HG02870 (cell line): ENCODE results near the gene GGA1.

Experiments used
- ATAC-seq: cut with Tn5 transposase; IDR thresholded peaks from one replicate; pipeline ENCODE4 v1.9.1; 2021; ENCODE audit warnings: mild to moderate bottlenecking, moderate library complexity; ENCODE audit not compliant: unreplicated experiment

Gene GGA1

GRCh38 chr22:37672920-37673455, 64.4 kb downstream of the GGA1 start:
- no peak for ATAC-seq

DNA sequence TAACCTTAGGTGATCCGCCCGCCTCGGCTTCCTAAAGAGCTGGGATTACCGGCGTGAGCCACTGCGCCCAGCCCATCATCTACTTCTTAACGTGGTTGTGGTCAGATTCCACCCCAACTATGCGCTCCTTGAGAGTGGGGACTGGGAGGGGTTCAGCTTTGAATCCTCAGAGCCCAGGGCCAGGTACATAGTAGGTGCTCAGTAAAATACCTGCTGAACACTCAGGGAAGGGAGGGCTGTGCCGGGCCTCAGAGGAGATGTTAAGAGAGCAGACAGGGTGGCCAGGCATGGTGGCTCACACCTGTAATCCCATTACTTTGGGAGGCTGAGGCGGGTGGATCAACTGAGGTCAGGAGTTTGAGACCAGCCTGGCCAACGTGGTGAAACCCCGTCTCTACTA, 65.6 kb downstream of the GGA1 start:
- ATAC-seq = no peak

DNA sequence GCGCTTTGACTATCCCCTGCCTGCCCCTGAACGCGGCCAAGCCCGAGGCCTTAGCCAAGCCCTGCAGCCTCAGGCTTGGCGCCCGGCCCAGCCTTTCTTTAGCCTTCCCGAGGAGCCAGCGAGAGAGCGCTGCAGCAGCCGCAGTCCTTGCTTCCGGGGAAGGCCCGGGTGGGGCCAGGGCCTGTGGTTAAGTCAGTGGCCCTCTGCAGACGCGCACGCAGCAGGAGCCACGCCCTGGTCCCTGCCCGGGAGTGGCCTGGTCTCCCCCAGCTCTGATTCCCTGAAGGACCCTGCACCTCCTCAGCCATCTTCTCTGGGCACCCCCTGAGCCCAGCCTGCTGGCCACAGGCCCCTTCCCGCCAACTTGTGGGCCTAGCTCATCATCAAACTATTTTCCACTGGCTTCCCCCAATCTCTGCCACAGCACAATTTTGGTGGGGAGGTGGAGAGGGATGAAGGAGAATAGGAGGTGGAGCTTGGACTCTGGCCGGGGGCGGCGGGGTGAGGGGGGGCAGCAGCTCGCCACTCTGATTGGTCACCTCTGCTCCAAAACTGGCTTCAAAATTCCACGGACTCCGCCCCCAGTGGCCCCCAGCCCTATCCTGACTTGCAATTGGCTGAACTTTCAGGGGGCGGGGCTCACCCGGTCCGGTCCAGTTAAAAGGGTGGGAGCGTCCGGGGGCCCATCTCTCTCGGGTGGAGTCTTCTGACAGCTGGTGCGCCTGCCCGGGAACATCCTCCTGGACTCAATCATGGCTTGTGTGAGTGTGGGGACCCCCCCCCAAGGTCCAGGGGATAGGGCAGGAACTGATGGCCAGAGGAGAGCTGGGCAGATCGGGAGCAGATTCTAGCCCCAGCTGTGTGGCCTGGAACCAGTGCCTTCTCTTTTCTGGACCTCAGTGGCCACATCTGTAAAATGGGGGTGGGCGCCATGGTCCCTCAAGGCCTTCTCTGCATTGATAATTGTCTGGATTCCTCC, 66.6 kb downstream of the GGA1 start, which contains the start of gene LGALS1:
Gene LGALS1 (plus strand): TSS at position 686 of the 979 bp plus-strand sequence. CDS start 67 bp downstream, at position 753.
- ATAC-seq = no peak

GRCh38 chr22:37675930-37676735, 67.5 kb downstream of the GGA1 start:
- no peak for ATAC-seq

GRCh38 chr22:37676736-37677492, 68.3 kb downstream of the GGA1 start:
- no peak for ATAC-seq

GRCh38 chr22:37677493-37677974, 68.9 kb downstream of the GGA1 start:
- no peak for ATAC-seq

DNA sequence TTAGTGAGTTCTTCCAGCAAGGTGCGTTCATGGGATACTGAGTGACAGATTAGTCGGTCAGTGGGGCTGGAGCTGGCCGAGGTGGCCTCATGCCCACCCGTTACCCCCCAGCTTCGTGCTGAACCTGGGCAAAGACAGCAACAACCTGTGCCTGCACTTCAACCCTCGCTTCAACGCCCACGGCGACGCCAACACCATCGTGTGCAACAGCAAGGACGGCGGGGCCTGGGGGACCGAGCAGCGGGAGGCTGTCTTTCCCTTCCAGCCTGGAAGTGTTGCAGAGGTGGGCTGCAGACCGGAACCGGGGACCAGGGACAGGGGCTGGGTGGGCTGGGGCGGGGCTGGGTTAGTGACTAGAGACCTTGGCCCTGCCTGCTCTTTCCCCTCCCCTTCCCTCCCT, 69.7 kb downstream of the GGA1 start:
- ATAC-seq = no peak

DNA sequence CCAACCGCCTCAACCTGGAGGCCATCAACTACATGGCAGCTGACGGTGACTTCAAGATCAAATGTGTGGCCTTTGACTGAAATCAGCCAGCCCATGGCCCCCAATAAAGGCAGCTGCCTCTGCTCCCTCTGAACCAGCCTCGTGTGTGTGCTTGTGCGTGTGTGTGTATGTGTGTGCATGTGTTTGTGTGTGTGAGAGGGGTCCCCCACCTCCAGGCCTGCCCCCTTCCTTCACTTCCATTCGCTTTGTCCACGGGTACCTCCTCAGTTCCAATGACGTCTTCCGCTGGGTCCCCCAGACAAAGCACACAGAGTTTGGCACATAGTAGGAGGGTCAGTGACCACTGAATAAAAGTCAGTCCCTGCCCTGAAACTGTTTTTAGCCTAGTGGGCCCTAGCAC, 71.0 kb downstream of the GGA1 start:
- ATAC-seq = no peak

DNA sequence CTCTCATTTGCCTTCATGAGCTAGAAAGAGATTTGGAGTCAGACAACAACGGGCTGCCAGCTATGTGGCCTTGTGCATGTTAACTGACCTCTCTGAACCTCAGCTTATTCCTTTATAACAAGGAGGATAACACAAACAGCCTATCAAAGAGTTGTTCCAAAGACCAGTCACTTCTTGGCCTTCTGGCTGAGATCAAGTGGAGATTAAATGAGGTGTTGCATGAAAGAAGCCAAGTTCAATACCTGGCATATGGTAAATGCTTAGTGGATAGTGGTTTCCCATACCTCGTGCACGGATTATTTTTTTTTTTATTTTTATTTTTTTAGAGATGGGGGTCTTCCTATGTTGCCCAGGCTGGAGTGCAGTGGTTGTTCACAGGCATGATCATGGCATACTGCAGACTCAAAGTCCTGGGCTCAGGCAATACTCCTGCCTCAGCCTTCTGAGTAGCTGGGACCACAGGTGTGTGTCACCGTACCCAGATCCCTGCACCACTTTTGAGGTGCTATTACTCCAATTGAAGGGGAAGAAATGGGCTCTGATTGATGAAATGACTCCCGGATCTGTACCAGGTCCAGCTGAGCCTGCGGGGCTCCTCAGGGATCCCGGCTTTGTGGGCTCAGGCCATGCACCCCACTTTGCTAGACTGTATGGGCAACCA, 71.7 kb downstream of the GGA1 start:
- no peak for ATAC-seq

DNA sequence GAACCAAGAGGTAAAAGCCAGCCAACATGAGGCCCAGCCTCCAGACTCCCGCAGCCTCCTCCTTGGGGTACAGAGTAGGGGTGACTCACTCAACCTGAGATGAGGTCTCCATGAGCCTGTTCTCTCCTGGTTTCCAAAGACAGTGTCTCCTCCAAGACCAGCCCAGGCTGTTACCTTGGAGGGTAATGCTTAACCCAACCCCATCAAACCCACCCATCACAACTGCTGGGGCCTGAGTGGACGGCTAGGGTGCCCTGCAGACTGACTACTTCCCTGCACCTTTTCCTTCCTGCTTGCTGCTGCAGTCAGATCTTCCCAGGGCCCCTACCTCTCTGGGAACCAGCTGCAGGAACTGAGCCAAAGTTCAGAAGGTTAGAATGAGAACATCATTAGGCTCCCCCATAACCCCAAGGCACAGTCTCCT, 72.4 kb downstream of the GGA1 start:
- ATAC-seq = no peak

- no peak for ATAC-seq
Observed at GRCh38 chr22:37681556-37682049, 73.0 kb downstream of the GGA1 start.
